ENCODE measurements around the gene GJD3. TPM values are rescaled to one million over a fixed set of nuclear protein-coding genes. Genes with fewer than 3 reads are reported as not detected.

Gene GJD3
- total and polyA plus RNA-seq, 9 of the 15 experiments (the other 6 are each of a cell fraction or from before 2014, with no cell fraction given): 0.17 to 0.38 TPM; not detected in 7

- 0 out of 2 replicates have a peak, but pooled peaks cover 3% of the 10 kb centered on the region for H4K20me1 ChIP-seq (replicated peaks; ENCODE audit: control insufficient read depth, insufficient read depth, low read length)
- CTCF ChIA-PET (ENCODE audit: low intra/inter-chr PET ratio): no interaction called here
- POLR2A ChIA-PET: interaction anchor here (0.5 kb wide), 1 partner anchor 311 kb away, joined by 3 read pairs; no protein-coding TSS in a partner anchor
- DNase-seq (ENCODE audit: extremely low read depth in 1 of 4, low spot score in 3 of 4) (no peak), FAIRE-seq (no peak), ATAC-seq (no peak)
- peaks cover 51% of the 10 kb centered on the region for H3K79me2 ChIP-seq (ENCODE audit: control insufficient read depth, insufficient read depth, low read length)
- WGBS (ENCODE audit: insufficient coverage, low coverage, missing lambda C conversion rate): 92% methylated on average over 16 of the region's 17 CpGs
- H3K27me3 ChIP-seq (ENCODE audit: control insufficient read depth in 2 of 2, insufficient read depth in 2 of 2, low read length in 2 of 2): no peaks in the 10 kb centered on the region
- peaks cover 50% of the 10 kb centered on the region; the same call in 2 of the 3 replicates for H3K36me3 ChIP-seq (ENCODE audit: control insufficient read depth, insufficient read depth, low read length)
- H3K4me1 ChIP-seq (replicated peaks in 1 of 2; ENCODE audit: control insufficient read depth in 2 of 2, insufficient read depth in 2 of 2, low read length in 2 of 2): peaks cover 41 to 70% of the 10 kb centered on the region in 2 experiments
- H3K9me3 ChIP-seq (replicated peaks; ENCODE audit: control insufficient read depth, insufficient read depth, low read depth, low read length): no peaks in the 10 kb centered on the region
- in situ Hi-C loops (cut with MboI): no loop called here
- H3K27ac ChIP-seq (ENCODE audit: extremely low read depth, low read depth, low read length): peak overlapping the region; percentile 15; the same call in 1 of the 3 replicates
- 0 out of 4 replicates have a peak overlapping the region, but pooled peaks of 1 of the 2 experiments have one; percentile 4 for H3K9ac ChIP-seq (ENCODE audit: insufficient read depth in 1 of 2, low read depth in 2 of 2, low read length in 2 of 2)
- H3K9me1 ChIP-seq (ENCODE audit: control insufficient read depth, insufficient read depth, low read length): no peaks in the 10 kb centered on the region
- intact Hi-C loops (cut with micrococcal nuclease): no loop called here
- no peak overlapping the region for H2AFZ ChIP-seq (ENCODE audit: low read depth, low read length)
- BruUV-seq (replicated peaks): no TSS peak
- H3K4me2 ChIP-seq (ENCODE audit: insufficient read depth, low read length): no peak overlapping the region
- TF ChIP-seq ATF1 (CRISPR knock-in tag; IDR thresholded peaks at IDR 0.05) (no peak), ATF1 (tag; IDR thresholded peaks at IDR 0.05) (no peak), ZEB2 (IDR thresholded peaks at IDR 0.05) (no peak), PATZ1 (CRISPR knock-in tag; IDR thresholded peaks at IDR 0.05; ENCODE audit: borderline replicate concordance) (no peak), RB1 (IDR thresholded peaks at IDR 0.05; ENCODE audit: low read depth) (no peak), ZNF551 (CRISPR knock-in tag; IDR thresholded peaks at IDR 0.05) (no peak), ZKSCAN1 (IDR thresholded peaks at IDR 0.05; ENCODE audit: low read depth, low read length) (no peak), NRF1 (conservative IDR thresholded peaks at IDR 0.05 in 1 of 2, IDR thresholded peaks at IDR 0.05 in 1 of 2) (no peak), MCM7 (IDR thresholded peaks at IDR 0.05) (no peak)
- H3K4me3 ChIP-seq: no peak overlapping the region
These were observed 15.7 kb downstream of the GJD3 start for GRCh38 chr17:40348562-40349476.

Data from K562 (cell line).